Activated CD4-positive, alpha-beta memory T cell treated with anti-CD3 and anti-CD28 coated beads, Interleukin-2, amount 10 ng/mL, durations not matched to agents 7 days and 5 days (primary cell): ENCODE data around the gene RMND5B. TPM values are rescaled to one million over a fixed set of nuclear protein-coding genes. Genes with fewer than 3 reads are reported as not detected.

Source experiments
- CTCF ChIA-PET: fragments of 350-600 bp; sonication (Branson Sonifier 250); formaldehyde crosslinking; loops from one replicate; lab custom pipeline; 2021; ENCODE audit warnings: antibody characterized with exemption, inconsistent platforms; lab: Charles Lee
- POLR2A ChIA-PET: fragments of 350-600 bp; sonication (Branson Sonifier 250); formaldehyde crosslinking; loops from one replicate; lab custom pipeline; 2021; ENCODE audit warnings: antibody characterized with exemption; lab: Charles Lee
- DNase-seq: peaks from one replicate; pipeline ENCODE4 v3.0.0-alpha.2; 2020
- H3K27ac Mint-ChIP-seq: one replicate; pipeline ENCODE4 v1.8.0; 2021; ENCODE audit warnings: mild to moderate bottlenecking, mixed read lengths
- H3K27me3 Mint-ChIP-seq: one replicate; pipeline ENCODE4 v1.8.0; 2021; ENCODE audit warnings: mixed read lengths
- H3K36me3 Mint-ChIP-seq: one replicate; pipeline ENCODE4 v1.8.0; 2021; ENCODE audit warnings: low read depth, mixed read lengths
- H3K4me1 Mint-ChIP-seq: one replicate; pipeline ENCODE4 v1.8.0; 2021; ENCODE audit warnings: mixed read lengths
- H3K4me3 Mint-ChIP-seq: one replicate; pipeline ENCODE4 v1.8.0; 2021; ENCODE audit warnings: mild to moderate bottlenecking, mixed read lengths
- H3K9me3 Mint-ChIP-seq: one replicate; pipeline ENCODE4 v1.8.0; 2021; ENCODE audit warnings: mixed read lengths
- total RNA-seq, 2 experiments: library from RNA; stranded (reverse); gene quantifications; one replicate each; pipeline ENCODE4 v1.2.3, GENCODE V29; 2021

RMND5B gene
- total RNA-seq, 2 experiments from 2014 or later, result 17.0 to 19.3 TPM

GRCh38 chr5:178115136-178115813, 15.5 kb upstream of the RMND5B start:
- DNase-seq, result no peak
- Mint-ChIP-seq H3K4me1 (peaks cover 33% of the 10 kb centered on the region), H3K4me3 (peak overlapping the region; percentile 77), H3K36me3 (no peaks in the 10 kb centered on the region), H3K27ac (no peak overlapping the region), H3K27me3 (peaks cover 45% of the 10 kb centered on the region), H3K9me3 (no peaks in the 10 kb centered on the region)
- ChIA-PET POLR2A (interaction anchor here (1.5 to 1.9 kb wide), 2 partner anchors 16 kb away, joined by 9 to 16 read pairs; partner anchors contain the start of gene RMND5B), CTCF (interaction anchor here (1.1 to 1.9 kb wide), 3 partner anchors 38 to 41 kb away, joined by 3 to 4 read pairs (median 4); partner anchors contain the start of gene NHP2)

- ChIA-PET POLR2A (interaction anchor here (1.5 kb wide), 1 partner anchor 16 kb away, joined by 9 read pairs; the partner anchor contains the start of gene RMND5B), CTCF (interaction anchor here (1.2 kb wide), 1 partner anchor 38 kb away, joined by 3 read pairs; the partner anchor contains the start of gene NHP2)
- Mint-ChIP-seq H3K4me1 (peaks cover 35% of the 10 kb centered on the region), H3K36me3 (no peaks in the 10 kb centered on the region), H3K27me3 (peaks cover 40% of the 10 kb centered on the region), H3K4me3 (peak overlapping the region; percentile 40), H3K27ac (no peak overlapping the region), H3K9me3 (no peaks in the 10 kb centered on the region)
- DNase-seq, result no peak
Observed at GRCh38 chr5:178115814-178116142, 15.0 kb upstream of the RMND5B start.

- H3K27me3 Mint-ChIP-seq, result peaks cover 37% of the 10 kb centered on the region
- H3K4me3 Mint-ChIP-seq, result peak overlapping the region; percentile 40
- ChIA-PET CTCF (interaction anchor here (1.2 to 1.4 kb wide), 2 partner anchors 27 to 37 kb away, joined by 3 to 4 read pairs; partner anchors contain the start of gene NHP2), POLR2A (interaction anchor here (0.8 to 1.7 kb wide), 4 partner anchors 13 to 88 kb away, joined by 3 to 10 read pairs (median 6); partner anchors contain the start of genes HNRNPAB and RMND5B)
- H3K27ac Mint-ChIP-seq, result peak overlapping the region; percentile 4
- H3K9me3 Mint-ChIP-seq, result no peaks in the 10 kb centered on the region
- peak; percentile 75 for DNase-seq
- no peaks in the 10 kb centered on the region for H3K36me3 Mint-ChIP-seq
- peaks cover 41% of the 10 kb centered on the region for H3K4me1 Mint-ChIP-seq
Observed at GRCh38 chr5:178116143-178116885, 14.5 kb upstream of the RMND5B start.

- POLR2A ChIA-PET, result interaction anchor here (0.7 to 1.4 kb wide), 2 partner anchors 19 to 35 kb away, joined by 3 read pairs; partner anchors contain the start of gene NHP2
- Mint-ChIP-seq H3K4me3 (no peak overlapping the region), H3K27me3 (peaks cover 23% of the 10 kb centered on the region), H3K27ac (no peak overlapping the region), H3K9me3 (no peaks in the 10 kb centered on the region), H3K4me1 (peaks cover 36% of the 10 kb centered on the region), H3K36me3 (no peaks in the 10 kb centered on the region)
- CTCF ChIA-PET, result no interaction called here
- DNase-seq, result no peak
Observed at GRCh38 chr5:178117923-178118701, 12.7 kb upstream of the RMND5B start.

- no peaks in the 10 kb centered on the region for H3K9me3 Mint-ChIP-seq
- H3K27me3 Mint-ChIP-seq, result peaks cover 13% of the 10 kb centered on the region
- DNase-seq, result no peak
- ChIA-PET CTCF (interaction anchor here (0.5 to 4.1 kb wide), 22 partner anchors 9 to 115 kb away, joined by 3 to 35 read pairs (median 4); partner anchors contain the start of genes NHP2 and RMND5B), POLR2A (interaction anchor here (1.4 to 3.2 kb wide), 4 partner anchors 11 to 84 kb away, joined by 4 to 24 read pairs (median 7); partner anchors contain the start of genes HNRNPAB, NHP2 and RMND5B)
- H3K4me1 Mint-ChIP-seq, result peaks cover 26% of the 10 kb centered on the region
- no peaks in the 10 kb centered on the region for H3K36me3 Mint-ChIP-seq
- no peak overlapping the region for H3K27ac Mint-ChIP-seq
- H3K4me3 Mint-ChIP-seq, result no peak overlapping the region
Observed at GRCh38 chr5:178119915-178120606, 10.8 kb upstream of the RMND5B start.

- Mint-ChIP-seq H3K27me3 (peaks cover 9% of the 10 kb centered on the region), H3K4me3 (no peak overlapping the region), H3K9me3 (no peaks in the 10 kb centered on the region), H3K27ac (no peak overlapping the region), H3K36me3 (no peaks in the 10 kb centered on the region), H3K4me1 (peaks cover 21% of the 10 kb centered on the region)
- CTCF ChIA-PET, result interaction anchor here (0.5 to 4.1 kb wide), 27 partner anchors 8 to 114 kb away, joined by 3 to 35 read pairs (median 5); partner anchors contain the start of genes NHP2 and RMND5B
- POLR2A ChIA-PET, result interaction anchor here (0.6 to 3.2 kb wide), 5 partner anchors 11 to 417 kb away, joined by 3 to 24 read pairs (median 7); partner anchors contain the start of genes HNRNPAB, NHP2 and RMND5B
- DNase-seq, result peak; percentile 86
Observed at GRCh38 chr5:178120607-178121357, 10.0 kb upstream of the RMND5B start.

- no peak overlapping the region for H3K27ac Mint-ChIP-seq
- CTCF ChIA-PET, result interaction anchor here (0.5 to 4.1 kb wide), 25 partner anchors 8 to 109 kb away, joined by 3 to 35 read pairs (median 5); partner anchors contain the start of genes NHP2 and RMND5B
- DNase-seq, result no peak
- H3K4me1 Mint-ChIP-seq, result peaks cover 15% of the 10 kb centered on the region
- no peaks in the 10 kb centered on the region for H3K36me3 Mint-ChIP-seq
- POLR2A ChIA-PET, result interaction anchor here (0.6 to 3.2 kb wide), 5 partner anchors 10 to 417 kb away, joined by 3 to 24 read pairs (median 7); partner anchors contain the start of genes HNRNPAB, NHP2 and RMND5B
- H3K27me3 Mint-ChIP-seq, result peaks cover 4% of the 10 kb centered on the region
- H3K4me3 Mint-ChIP-seq, result no peak overlapping the region
- no peaks in the 10 kb centered on the region for H3K9me3 Mint-ChIP-seq
Observed at GRCh38 chr5:178121391-178122276, 9.2 kb upstream of the RMND5B start.

- H3K9me3 Mint-ChIP-seq, result no peaks in the 10 kb centered on the region
- POLR2A ChIA-PET, result interaction anchor here (3.2 kb wide), 1 partner anchor 9 kb away, joined by 24 read pairs; the partner anchor contains the start of gene RMND5B
- H3K27me3 Mint-ChIP-seq, result no peaks in the 10 kb centered on the region
- no peak overlapping the region for H3K27ac Mint-ChIP-seq
- peaks cover 9% of the 10 kb centered on the region for H3K4me1 Mint-ChIP-seq
- no peak overlapping the region for H3K4me3 Mint-ChIP-seq
- DNase-seq, result no peak
- H3K36me3 Mint-ChIP-seq, result no peaks in the 10 kb centered on the region
- CTCF ChIA-PET, result interaction anchor here (1.1 to 4.1 kb wide), 5 partner anchors 12 to 46 kb away, joined by 3 to 35 read pairs (median 13); partner anchors contain the start of gene NHP2
Observed at GRCh38 chr5:178122346-178122745, 8.5 kb upstream of the RMND5B start.

- H3K9me3 Mint-ChIP-seq, result no peaks in the 10 kb centered on the region
- H3K36me3 Mint-ChIP-seq, result no peaks in the 10 kb centered on the region
- peaks cover 9% of the 10 kb centered on the region for H3K4me1 Mint-ChIP-seq
- DNase-seq, result no peak
- ChIA-PET POLR2A (interaction anchor here (1.4 to 3.2 kb wide), 2 partner anchors 8 to 22 kb away, joined by 3 to 24 read pairs; partner anchors contain the start of gene RMND5B), CTCF (interaction anchor here (1.1 to 4.1 kb wide), 2 partner anchors 30 to 47 kb away, joined by 3 to 25 read pairs; partner anchors contain the start of gene NHP2)
- peak overlapping the region; percentile 10 for H3K27ac Mint-ChIP-seq
- H3K27me3 Mint-ChIP-seq, result peaks cover 2% of the 10 kb centered on the region
- no peak overlapping the region for H3K4me3 Mint-ChIP-seq
Observed at GRCh38 chr5:178123094-178123965, 7.5 kb upstream of the RMND5B start.
